NCI-H748 (cell line): Measurements from ENCODE around the gene TREML4.
"Not testable (repeated sequence)": the region's sequence is repeated elsewhere in the genome, so short reads cannot be mapped to it uniquely, and the experiment has no call there.

ENCODE experiments used
- DNase-seq: peaks from one replicate; lab custom pipeline; 2025; ENCODE audit not compliant: unreplicated experiment; lab: John Stamatoyannopoulos, UW

The TREML4 gene

GRCh38 chr6:41204156-41204555 is 24.0 kb upstream of the TREML4 start:
- DNase-seq, result no peak

GRCh38 chr6:41208439-41209106 is 19.6 kb upstream of the TREML4 start:
- DNase-seq, result no peak

- no peak for DNase-seq
Measured at GRCh38 chr6:41209547-41210320, 18.4 kb upstream of the TREML4 start.

GRCh38 chr6:41214559-41215238 is 13.4 kb upstream of the TREML4 start:
- DNase-seq, result no peak

- no peak for DNase-seq
Measured at GRCh38 chr6:41215777-41216176, 12.4 kb upstream of the TREML4 start.

- no peak for DNase-seq
Measured at GRCh38 chr6:41216616-41217015, 11.5 kb upstream of the TREML4 start.

GRCh38 chr6:41222045-41222444 is 6.1 kb upstream of the TREML4 start:
- no peak for DNase-seq

GRCh38 chr6:41222513-41222912 is 5.6 kb upstream of the TREML4 start:
- DNase-seq, result no peak

- DNase-seq, result no peak
Measured at GRCh38 chr6:41224800-41225199, 3.3 kb upstream of the TREML4 start.

- peak; percentile 45 for DNase-seq
Measured at GRCh38 chr6:41226752-41227151, 1.4 kb upstream of the TREML4 start.

- no peak for DNase-seq
Measured at GRCh38 chr6:41228616-41229015, 467 bp downstream of the TREML4 start.

GRCh38 chr6:41229721-41230120 is 1.6 kb downstream of the TREML4 start:
- DNase-seq, result no peak

GRCh38 chr6:41231246-41231645 is 3.1 kb downstream of the TREML4 start:
- DNase-seq, result no peak

- DNase-seq, result no peak
Measured at GRCh38 chr6:41232667-41233066, 4.5 kb downstream of the TREML4 start.

GRCh38 chr6:41236276-41236675 is 8.1 kb downstream of the TREML4 start:
- DNase-seq, result no peak

GRCh38 chr6:41237128-41237527 is 9.0 kb downstream of the TREML4 start:
- no peak for DNase-seq

GRCh38 chr6:41239467-41240159 is 11.5 kb downstream of the TREML4 start:
- DNase-seq, result no peak

- not testable (repeated sequence) for DNase-seq
Measured at GRCh38 chr6:41246529-41246928, 18.4 kb downstream of the TREML4 start.

- no peak for DNase-seq
Measured at GRCh38 chr6:41247288-41247865, 19.2 kb downstream of the TREML4 start.

- DNase-seq, result no peak
Measured at GRCh38 chr6:41247882-41248705, 19.9 kb downstream of the TREML4 start.
